HG03175 (cell line): ENCODE measurements around the gene ZNF180.
"Not testable (repeated sequence)": the region's sequence is repeated elsewhere in the genome, so short reads cannot be mapped to it uniquely, and the experiment has no call there.

Source experiments
- ATAC-seq: cut with Tn5 transposase; IDR thresholded peaks from one replicate; pipeline ENCODE4 v1.9.1; 2021; ENCODE audit warnings: mild to moderate bottlenecking, moderate library complexity; ENCODE audit not compliant: unreplicated experiment

Gene ZNF180

DNA sequence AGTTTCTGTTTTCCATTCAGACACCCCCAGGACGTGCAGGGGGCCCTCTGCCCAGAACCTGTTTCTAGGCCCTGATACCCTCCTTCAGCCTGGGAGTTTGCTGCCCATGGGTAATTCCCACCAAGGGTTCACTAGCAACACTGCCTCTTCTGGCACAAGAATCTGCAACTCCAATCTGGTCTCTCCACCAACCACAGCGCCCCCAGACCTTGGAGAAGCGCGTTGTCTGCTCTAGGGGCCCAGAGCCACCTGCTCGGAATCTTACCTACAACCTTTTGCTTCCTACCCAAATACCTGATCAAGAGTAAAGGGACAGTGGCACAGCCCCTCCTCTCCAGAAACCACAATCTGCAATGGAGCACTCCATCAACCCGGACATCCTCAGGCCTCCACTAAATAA lies 763 bp downstream of the ZNF180 start:
- no peak for ATAC-seq

- no peak for ATAC-seq
Observed at GRCh38 chr19:44498988-44499387, 1.3 kb downstream of the ZNF180 start.

DNA sequence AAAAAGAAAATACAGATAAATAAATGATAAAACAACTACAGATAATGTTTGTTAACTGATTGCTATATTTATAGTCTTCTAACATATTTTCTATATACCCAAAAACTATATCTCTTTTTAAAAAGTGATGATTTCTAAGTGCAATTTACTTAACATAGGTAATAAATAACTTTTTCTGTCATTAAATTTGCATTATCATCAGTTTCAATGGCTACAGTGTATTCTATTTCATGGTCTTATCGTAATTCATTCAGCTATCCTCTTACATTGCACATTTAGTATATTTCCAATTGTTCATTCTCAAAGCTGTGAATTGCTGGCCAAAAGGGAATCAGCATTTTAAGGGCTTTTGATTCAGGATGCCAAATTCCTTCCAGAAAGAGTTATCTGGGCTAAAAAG lies 3.6 kb downstream of the ZNF180 start:
- ATAC-seq, result no peak

GRCh38 chr19:44476559-44477408 lies 23.5 kb downstream of the ZNF180 start:
- no peak for ATAC-seq

- not testable (repeated sequence) for ATAC-seq
Observed at GRCh38 chr19:44468730-44469129, 31.6 kb downstream of the ZNF180 start.

DNA sequence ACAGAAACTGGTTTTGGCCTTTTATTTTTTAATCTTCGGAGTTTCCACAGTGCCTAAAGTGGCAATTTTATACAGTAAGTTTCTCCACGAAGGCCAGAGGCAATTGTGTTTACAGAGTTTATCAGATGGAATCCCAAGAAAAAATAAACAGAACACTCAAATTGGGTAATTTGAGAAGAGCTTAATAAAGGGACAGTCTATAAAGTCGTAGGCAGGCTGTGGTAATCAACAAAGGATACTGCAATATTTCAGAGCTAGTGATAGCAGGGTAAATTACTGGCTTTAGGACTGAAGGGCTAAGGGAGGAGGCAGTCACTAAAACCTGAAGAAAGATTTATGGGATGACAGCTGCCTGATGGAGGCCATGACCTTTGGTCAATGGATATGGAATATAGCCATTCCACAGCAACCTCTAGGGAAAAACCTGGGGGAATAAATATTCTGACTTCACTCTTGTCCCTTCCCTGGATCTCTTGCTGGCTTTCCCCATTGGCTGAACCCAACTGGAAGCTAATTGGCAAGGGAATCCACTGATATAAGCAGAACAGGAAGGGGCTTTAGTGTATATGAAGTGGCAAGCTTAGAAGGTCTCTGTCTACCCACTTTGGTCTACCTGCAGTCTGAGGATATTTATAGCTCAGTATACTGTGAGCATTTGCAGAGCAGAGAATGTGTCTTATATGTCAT lies 37.6 kb downstream of the ZNF180 start:
- not testable (repeated sequence) for ATAC-seq

DNA sequence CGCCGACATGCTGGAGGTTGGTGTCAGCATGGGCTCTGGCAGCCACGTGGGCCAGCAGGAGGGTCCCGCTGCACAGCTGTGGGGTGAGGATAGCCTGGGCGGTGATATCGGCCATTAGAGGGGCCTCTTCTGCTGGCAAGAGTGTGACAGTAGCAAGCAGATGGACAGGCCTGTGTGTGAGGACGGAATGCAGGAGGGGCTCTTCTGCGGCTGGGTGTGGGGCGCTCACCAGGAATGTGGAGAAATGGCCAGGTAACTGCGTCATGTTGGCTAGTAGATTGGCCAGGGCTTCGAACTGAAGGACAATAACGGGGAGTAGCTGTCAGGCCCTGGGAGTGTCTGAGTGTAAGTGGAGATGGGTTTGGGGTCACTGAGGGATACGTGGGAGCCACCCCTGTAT lies 44.3 kb downstream of the ZNF180 start:
- ATAC-seq, result not testable (repeated sequence)

DNA sequence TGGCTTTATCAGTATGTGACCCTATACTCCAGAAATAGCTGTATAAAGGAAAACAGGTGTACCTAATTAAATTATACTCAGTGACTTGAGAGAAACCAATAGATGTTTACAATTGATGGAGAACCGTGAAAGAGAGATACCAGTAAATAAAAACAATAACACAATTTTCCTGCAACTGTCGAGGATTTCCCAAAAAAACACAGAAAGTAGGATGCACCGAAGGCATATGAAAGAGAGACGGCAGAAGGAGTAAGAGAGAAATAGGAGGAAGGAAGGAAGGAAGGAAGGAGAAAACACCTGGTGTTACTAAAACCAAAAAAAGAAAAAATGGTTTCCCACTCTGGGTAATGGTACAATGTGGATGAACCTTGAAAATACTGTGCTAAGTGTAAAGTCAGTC lies 45.2 kb downstream of the ZNF180 start:
- no peak for ATAC-seq

DNA sequence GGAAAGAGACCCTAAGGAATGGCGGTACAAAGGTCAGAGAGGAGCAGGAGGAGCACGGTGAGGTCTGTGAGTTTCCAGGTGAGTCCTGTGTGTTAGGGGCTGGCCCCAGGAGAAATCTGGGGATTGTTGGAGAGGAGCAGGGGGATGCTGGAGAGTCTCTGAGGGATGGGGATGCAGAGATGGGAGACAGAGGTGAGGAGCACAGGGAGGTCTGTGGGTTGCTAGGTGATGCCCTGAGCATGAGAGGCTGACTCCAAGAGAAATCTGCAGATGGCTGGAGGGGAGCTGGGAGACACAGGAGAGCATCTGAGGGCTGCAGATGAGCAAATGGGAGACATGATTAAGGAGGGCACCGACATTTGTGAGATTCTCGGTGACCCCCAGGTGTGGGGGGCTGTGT lies 48.0 kb downstream of the ZNF180 start:
- no peak for ATAC-seq

- ATAC-seq, result no peak
Observed at GRCh38 chr19:44451687-44452086, 48.6 kb downstream of the ZNF180 start.

DNA sequence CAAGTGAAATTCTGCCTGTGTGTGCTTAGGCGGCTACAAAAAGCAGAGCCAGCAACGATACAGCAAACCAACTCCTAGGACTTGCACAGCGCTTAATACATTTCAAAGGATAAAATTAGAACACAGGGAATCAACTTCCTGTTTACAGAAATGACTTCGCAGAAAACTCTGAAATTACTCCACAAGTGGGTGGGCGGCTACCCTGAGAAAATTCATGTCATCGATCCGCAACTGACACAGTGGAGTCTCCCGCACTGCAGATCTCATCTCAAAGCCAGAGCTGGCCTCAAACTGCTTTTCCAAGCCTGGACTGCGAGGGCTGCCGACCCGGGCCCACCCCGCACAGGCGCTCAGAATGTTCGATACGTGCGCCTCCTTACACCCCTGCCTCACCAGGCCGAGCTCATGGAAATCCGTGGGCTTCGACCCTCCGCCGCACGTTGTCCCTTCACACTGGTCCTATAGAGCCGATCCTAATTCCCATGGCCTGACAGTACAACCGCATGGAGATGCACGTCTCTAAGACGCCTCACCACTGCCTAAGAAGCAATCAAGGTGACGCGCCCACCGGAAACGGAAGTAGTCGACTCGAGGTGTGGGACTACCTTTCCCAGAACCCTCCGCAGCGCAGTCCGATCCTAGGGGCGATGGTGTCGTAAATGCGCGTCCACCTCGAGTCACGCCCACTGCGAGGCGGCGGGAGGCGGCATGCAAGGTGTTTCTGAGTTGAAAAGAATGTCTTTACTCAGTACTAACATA lies 52.2 kb downstream of the ZNF180 start, which contains the start of gene ZNF229:
Gene ZNF229, minus strand, starts transcription at position 557 of the 759 bp plus-strand sequence. CDS start 5,625 bp downstream, outside the sequence.
- ATAC-seq, result no peak

GRCh38 chr19:44438441-44438840 lies 61.9 kb downstream of the ZNF180 start:
- ATAC-seq, result no peak

- ATAC-seq, result no peak
Observed at GRCh38 chr19:44435441-44435840, 64.9 kb downstream of the ZNF180 start.

DNA sequence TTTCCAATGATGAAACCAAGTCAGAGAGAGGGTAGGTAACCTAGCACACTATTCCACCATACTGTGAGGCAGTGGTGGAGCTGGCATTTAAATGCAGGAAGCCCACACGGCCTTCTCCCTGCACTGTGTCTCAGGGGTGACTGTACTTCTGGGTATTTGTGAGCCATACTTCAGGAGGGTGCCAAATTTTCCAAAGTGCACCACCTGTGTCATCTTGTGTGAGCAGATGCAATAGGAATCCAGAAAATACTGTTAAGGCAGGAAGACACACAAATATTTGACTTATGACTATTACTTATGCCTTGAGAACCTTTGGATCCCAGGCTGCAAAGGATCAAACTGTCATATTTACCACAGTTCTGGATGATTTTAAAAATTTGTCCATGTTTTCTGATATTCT lies 69.4 kb downstream of the ZNF180 start:
- no peak for ATAC-seq
